Measurements from ENCODE around the gene TLR3.

DNA sequence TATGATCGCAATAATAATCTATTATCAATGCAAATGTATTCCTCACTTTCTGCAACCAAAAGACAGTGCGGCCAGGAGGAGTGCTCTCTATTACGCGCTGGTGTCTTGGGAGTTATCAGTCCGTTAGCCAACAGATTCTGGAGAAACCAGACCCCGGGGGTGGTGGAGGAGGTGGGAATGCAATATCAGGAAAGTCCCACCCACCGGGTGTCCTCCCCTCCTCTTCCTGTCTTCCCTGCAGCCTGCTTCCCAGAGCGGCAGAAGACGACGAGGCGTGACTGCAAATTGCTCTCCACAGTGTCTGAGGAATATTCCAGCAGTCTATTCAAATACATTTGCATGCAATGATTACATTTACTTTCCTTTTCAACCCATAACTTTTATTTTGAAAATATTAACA, 17.9 kb upstream of the TLR3 start:
- TF ChIP-seq, protein P1, sequence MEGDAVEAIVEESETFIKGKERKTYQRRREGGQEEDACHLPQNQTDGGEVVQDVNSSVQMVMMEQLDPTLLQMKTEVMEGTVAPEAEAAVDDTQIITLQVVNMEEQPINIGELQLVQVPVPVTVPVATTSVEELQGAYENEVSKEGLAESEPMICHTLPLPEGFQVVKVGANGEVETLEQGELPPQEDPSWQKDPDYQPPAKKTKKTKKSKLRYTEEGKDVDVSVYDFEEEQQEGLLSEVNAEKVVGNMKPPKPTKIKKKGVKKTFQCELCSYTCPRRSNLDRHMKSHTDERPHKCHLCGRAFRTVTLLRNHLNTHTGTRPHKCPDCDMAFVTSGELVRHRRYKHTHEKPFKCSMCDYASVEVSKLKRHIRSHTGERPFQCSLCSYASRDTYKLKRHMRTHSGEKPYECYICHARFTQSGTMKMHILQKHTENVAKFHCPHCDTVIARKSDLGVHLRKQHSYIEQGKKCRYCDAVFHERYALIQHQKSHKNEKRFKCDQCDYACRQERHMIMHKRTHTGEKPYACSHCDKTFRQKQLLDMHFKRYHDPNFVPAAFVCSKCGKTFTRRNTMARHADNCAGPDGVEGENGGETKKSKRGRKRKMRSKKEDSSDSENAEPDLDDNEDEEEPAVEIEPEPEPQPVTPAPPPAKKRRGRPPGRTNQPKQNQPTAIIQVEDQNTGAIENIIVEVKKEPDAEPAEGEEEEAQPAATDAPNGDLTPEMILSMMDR (IDR thresholded peaks at IDR 0.05; ENCODE audit: insufficient read depth, low read depth, low read length) = no peak
- no peak for TF ChIP-seq EZH2 (IDR thresholded peaks at IDR 0.05; ENCODE audit: insufficient read depth, low read length)
